Measurements from ENCODE around the gene IQGAP1. TPM values are rescaled to one million over a fixed set of nuclear protein-coding genes. Genes with fewer than 3 reads are reported as not detected.

Gene IQGAP1
- total RNA-seq, 1 donor from 2014 or later: 227 TPM

DNA sequence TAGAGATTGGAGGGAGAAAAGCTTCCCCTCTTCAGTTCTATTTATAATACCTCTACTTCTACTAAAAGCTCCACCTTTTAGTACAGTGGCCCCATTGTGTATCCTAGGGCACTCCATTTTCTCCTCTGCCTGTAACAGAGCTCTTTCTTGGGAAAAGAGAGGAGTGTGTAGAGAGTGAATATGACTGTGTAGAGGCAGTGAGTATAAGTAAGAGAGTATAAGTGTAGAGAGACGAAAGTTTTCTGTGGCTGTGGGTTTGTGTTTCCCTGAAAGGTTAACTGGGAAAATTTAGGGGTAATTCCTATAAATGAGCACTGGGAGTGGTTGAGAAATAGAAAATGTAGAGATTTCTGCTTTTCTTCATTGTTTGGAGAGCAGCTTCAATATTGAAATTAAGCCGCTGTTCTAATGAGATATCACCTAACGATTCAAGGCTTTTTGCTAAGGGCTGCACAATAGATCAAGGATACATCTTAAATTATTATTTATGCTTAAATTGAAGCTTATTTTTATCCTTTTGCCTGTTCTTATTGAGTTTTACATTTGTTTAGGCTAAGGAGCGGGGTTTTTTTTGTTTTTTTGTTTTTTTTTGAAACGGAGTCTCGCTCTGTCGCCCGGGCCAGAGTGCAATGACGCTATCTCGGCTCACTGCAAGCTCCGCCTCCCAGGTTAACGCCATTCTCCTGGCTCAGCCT lies 6.9 kb downstream of the IQGAP1 start:
- H3K27me3 Mint-ChIP-seq: no peaks in the 10 kb centered on the region
- H3K36me3 Mint-ChIP-seq (ENCODE audit: low read depth): peaks cover 51% of the 10 kb centered on the region
- CTCF ChIA-PET: interaction anchor here (1.3 kb wide), 1 partner anchor 75 kb away, joined by 4 read pairs; no protein-coding TSS in a partner anchor
- no peak overlapping the region for H3K27ac Mint-ChIP-seq
- ATAC-seq (ENCODE audit: low read depth) (no peak), DNase-seq (no peak)
- no peaks in the 10 kb centered on the region for H3K9me3 Mint-ChIP-seq
- peaks cover 73% of the 10 kb centered on the region for H3K4me1 Mint-ChIP-seq
- TF ChIP-seq, protein P1, sequence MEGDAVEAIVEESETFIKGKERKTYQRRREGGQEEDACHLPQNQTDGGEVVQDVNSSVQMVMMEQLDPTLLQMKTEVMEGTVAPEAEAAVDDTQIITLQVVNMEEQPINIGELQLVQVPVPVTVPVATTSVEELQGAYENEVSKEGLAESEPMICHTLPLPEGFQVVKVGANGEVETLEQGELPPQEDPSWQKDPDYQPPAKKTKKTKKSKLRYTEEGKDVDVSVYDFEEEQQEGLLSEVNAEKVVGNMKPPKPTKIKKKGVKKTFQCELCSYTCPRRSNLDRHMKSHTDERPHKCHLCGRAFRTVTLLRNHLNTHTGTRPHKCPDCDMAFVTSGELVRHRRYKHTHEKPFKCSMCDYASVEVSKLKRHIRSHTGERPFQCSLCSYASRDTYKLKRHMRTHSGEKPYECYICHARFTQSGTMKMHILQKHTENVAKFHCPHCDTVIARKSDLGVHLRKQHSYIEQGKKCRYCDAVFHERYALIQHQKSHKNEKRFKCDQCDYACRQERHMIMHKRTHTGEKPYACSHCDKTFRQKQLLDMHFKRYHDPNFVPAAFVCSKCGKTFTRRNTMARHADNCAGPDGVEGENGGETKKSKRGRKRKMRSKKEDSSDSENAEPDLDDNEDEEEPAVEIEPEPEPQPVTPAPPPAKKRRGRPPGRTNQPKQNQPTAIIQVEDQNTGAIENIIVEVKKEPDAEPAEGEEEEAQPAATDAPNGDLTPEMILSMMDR (IDR thresholded peaks at IDR 0.05): no peak
- POLR2A ChIA-PET: interaction anchor here (0.6 kb wide), 1 partner anchor 52 kb away, joined by 3 read pairs; no protein-coding TSS in a partner anchor
- intact Hi-C loops (cut with micrococcal nuclease): no loop called here
- no peak overlapping the region for H3K4me3 Mint-ChIP-seq

DNA sequence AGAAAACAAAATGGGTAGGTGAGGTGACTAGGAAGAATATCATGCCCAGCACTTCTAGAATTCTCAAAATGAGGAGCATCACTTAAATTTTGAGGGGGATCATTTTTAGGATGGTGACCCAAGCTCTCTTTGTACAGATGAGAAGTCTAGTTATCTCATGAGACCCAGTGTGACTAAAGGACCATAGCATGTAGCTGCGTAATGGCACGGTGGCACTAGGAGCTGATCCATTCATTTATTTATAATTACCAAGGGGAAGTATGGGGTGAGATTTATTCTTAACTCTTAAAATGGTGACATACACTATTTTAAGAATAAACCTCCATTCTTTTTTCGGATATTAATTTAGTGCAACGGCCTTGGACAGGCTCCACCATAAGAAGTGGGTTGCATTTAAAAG lies 8.3 kb downstream of the IQGAP1 start:
- intact Hi-C loops (cut with micrococcal nuclease): no loop called here
- TF ChIP-seq, protein P1 (IDR thresholded peaks at IDR 0.05): no peak
- Mint-ChIP-seq H3K9me3 (no peaks in the 10 kb centered on the region), H3K4me3 (no peak overlapping the region), H3K27me3 (no peaks in the 10 kb centered on the region), H3K36me3 (ENCODE audit: low read depth) (peaks cover 42% of the 10 kb centered on the region), H3K4me1 (peaks cover 73% of the 10 kb centered on the region), H3K27ac (peak overlapping the region; percentile 59)
- ATAC-seq (ENCODE audit: low read depth) (no peak), DNase-seq (no peak)
- ChIA-PET CTCF (interaction anchor here (0.8 to 1.4 kb wide), 2 partner anchors 8 to 535 kb away, joined by 3 read pairs; partner anchors contain the start of genes HDDC3 and IQGAP1), POLR2A (interaction anchor here (0.7 to 1.0 kb wide), 2 partner anchors 9 to 152 kb away, joined by 4 to 5 read pairs; partner anchors contain the start of gene IQGAP1)

DNA sequence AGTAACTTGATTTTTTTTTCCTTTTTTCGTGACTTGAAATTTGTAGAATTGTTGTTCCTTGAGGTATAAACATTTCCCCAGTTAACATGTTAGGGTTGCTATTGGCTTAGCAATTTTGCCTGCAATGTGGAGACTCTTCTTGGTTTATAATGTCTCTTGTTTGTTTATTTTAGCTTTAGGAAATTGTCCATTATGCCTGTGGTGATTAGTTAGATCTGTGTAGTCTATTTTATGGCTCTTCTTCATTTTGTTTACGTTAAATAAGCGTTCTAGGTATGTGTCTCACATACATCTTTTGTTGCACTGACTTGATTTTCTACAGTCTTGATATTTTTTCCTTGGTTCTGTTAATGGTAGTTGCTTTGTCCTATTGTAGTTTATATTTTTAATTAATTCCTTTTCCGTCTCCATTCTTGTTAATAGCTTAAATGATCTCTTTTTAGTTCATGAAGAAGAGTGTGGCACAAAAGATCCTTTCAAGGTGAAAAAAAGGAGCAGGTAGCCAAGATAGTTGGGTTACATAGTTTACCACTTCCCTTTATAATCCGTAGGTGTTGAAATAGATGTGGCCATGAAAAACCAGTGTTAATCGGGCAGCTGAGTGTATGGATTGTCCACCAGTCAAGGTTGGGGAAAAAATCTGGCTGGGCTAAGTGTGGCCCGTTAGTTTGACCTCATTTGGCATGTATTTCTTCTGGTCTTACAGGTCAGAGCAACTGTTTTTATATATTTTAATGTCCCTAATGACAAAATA lies 12.1 kb downstream of the IQGAP1 start:
- Mint-ChIP-seq H3K36me3 (ENCODE audit: low read depth) (peaks cover 22% of the 10 kb centered on the region), H3K4me1 (peaks cover 63% of the 10 kb centered on the region), H3K27me3 (no peaks in the 10 kb centered on the region), H3K27ac (peak overlapping the region; percentile 96), H3K9me3 (no peaks in the 10 kb centered on the region), H3K4me3 (peak overlapping the region; percentile 73)
- ATAC-seq (ENCODE audit: low read depth) (peak; percentile 13), DNase-seq (no peak)
- intact Hi-C loops (cut with micrococcal nuclease): loop anchor here (5.0 kb wide), 2 partner anchors 37 to 197 kb away; no protein-coding TSS in a partner anchor
- TF ChIP-seq, protein P1 (IDR thresholded peaks at IDR 0.05): no peak
- ChIA-PET CTCF (no interaction called here), POLR2A (interaction anchor here (4.8 kb wide), 1 partner anchor 12 kb away, joined by 36 read pairs; the partner anchor contains the start of gene IQGAP1)

DNA sequence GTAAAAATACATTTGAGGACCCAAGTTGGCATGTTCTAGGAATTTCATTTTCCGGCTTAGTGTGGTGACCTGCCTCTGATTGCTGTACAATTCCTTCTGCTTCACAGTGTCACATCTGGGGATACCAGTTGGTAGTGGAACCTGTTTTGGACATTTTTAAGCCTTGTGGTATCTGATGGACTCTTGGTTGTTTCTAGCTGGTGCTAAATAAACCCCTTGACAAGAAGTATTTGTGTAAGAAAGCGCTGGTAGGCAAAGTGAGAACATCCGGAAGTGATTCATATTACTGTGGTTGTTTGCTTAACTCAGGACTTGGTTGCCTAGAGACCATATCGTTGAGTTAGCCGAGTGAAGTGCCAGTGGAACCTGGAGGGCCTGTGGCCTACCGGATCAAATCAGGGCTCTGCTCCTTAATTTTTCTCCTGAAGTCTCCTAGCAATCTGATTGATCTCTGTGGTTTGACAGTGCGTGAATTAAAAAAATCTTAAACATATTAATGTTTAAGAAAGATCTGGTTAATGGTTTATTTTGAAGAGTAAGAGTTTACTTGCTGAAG lies 12.8 kb downstream of the IQGAP1 start:
- Mint-ChIP-seq H3K4me1 (peaks cover 63% of the 10 kb centered on the region), H3K4me3 (peak overlapping the region; percentile 73), H3K27me3 (no peaks in the 10 kb centered on the region), H3K36me3 (ENCODE audit: low read depth) (peaks cover 19% of the 10 kb centered on the region), H3K9me3 (no peaks in the 10 kb centered on the region), H3K27ac (peak overlapping the region; percentile 96)
- ATAC-seq (ENCODE audit: low read depth) (peak; percentile 93), DNase-seq (no peak)
- ChIA-PET POLR2A (interaction anchor here (4.8 kb wide), 1 partner anchor 12 kb away, joined by 36 read pairs; the partner anchor contains the start of gene IQGAP1), CTCF (no interaction called here)
- TF ChIP-seq, protein P1 (IDR thresholded peaks at IDR 0.05): no peak
- intact Hi-C loops (cut with micrococcal nuclease): loop anchor here (1.0 to 5.0 kb wide), 5 partner anchors 13 to 196 kb away; partner anchors contain the start of genes IQGAP1 and ZNF774
